Activated naive CD4-positive, alpha-beta T cell treated with anti-CD3 and anti-CD28 coated beads, Interleukin-2, amount 50 U/mL, for 16 hours (primary cell): ENCODE results near the gene DNASE1L1.

Source experiments
- DNase-seq: peaks from one replicate; pipeline ENCODE4 v3.0.0-alpha.2; 2020

Gene DNASE1L1

GRCh38 chrX:154409222-154409871 lies at the start of gene DNASE1L1:
DNASE1L1 (minus strand) TSS chrX:154409254; CDS start chrX:154405568, 3,686 bp downstream.
- no peak for DNase-seq

GRCh38 chrX:154458116-154458953 lies 49.3 kb upstream of the DNASE1L1 start, which contains the start of gene PLXNA3:
PLXNA3 (plus strand) TSS chrX:154458281; CDS start chrX:154460184, 1,903 bp downstream.
- DNase-seq = peak; percentile 69

- DNase-seq = peak; percentile 51
Measured at GRCh38 chrX:154457491-154458115, 48.5 kb upstream of the DNASE1L1 start.

- no peak for DNase-seq
Measured at GRCh38 chrX:154452823-154453222, 43.8 kb upstream of the DNASE1L1 start.

- no peak for DNase-seq
Measured at GRCh38 chrX:154450312-154450711, 41.3 kb upstream of the DNASE1L1 start.

- DNase-seq = no peak
Measured at GRCh38 chrX:154449618-154450017, 40.6 kb upstream of the DNASE1L1 start.

GRCh38 chrX:154448484-154448883 lies 39.4 kb upstream of the DNASE1L1 start:
- no peak for DNase-seq

GRCh38 chrX:154446430-154446829 lies 37.4 kb upstream of the DNASE1L1 start:
- no peak for DNase-seq

GRCh38 chrX:154445776-154446175 lies 36.7 kb upstream of the DNASE1L1 start:
- DNase-seq = no peak

- DNase-seq = no peak
Measured at GRCh38 chrX:154444755-154445246, 35.7 kb upstream of the DNASE1L1 start.

GRCh38 chrX:154443992-154444754 lies 35.1 kb upstream of the DNASE1L1 start, which contains the start of gene FAM50A:
FAM50A (plus strand) TSS chrX:154444141; CDS start chrX:154444236, 95 bp downstream.
- peak; percentile 72 for DNase-seq

- DNase-seq = no peak
Measured at GRCh38 chrX:154443479-154443910, 34.4 kb upstream of the DNASE1L1 start.

- no peak for DNase-seq
Measured at GRCh38 chrX:154441984-154442707, 33.1 kb upstream of the DNASE1L1 start.

- DNase-seq = no peak
Measured at GRCh38 chrX:154441564-154441963, 32.5 kb upstream of the DNASE1L1 start.

- no peak for DNase-seq
Measured at GRCh38 chrX:154440623-154441357, 31.7 kb upstream of the DNASE1L1 start.

GRCh38 chrX:154439841-154440240 lies 30.8 kb upstream of the DNASE1L1 start:
- no peak for DNase-seq

- no peak for DNase-seq
Measured at GRCh38 chrX:154437971-154438893, 29.2 kb upstream of the DNASE1L1 start.

GRCh38 chrX:154436983-154437752 lies 28.1 kb upstream of the DNASE1L1 start, which contains the start of gene GDI1:
GDI1 (plus strand) TSS chrX:154437154; CDS start chrX:154437255, 101 bp downstream.
- DNase-seq = peak; percentile 56
